ENCODE measurements around the gene NUMA1. TPM values are rescaled to one million over a fixed set of nuclear protein-coding genes. Genes with fewer than 3 reads are reported as not detected.

Gene NUMA1
- total RNA-seq, 3 donors from 2014 or later (not counting 1 experiment from before 2014, with no cell fraction given): 261 to 290 (median 262) TPM

DNA sequence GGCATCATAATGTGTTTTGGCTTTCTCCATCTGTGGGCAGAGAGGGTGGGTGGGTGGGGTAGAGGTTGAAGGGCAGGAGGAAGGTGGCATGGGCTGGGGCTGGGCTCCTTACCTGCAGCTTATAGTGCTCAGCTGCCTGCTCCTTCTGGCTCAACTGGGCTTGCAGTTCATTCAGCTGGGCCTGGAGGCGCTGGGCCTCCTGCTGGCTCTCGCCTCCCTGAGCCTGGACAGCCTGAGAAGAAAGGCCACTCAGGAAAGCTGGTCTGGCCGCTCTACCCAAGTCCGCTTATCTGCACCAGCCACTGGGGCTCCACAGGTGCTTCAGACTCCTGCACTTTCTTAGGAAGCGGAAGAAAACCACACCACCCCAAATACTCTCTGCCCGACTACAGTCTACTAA lies 71.2 kb downstream of the NUMA1 start:
- Mint-ChIP-seq H3K27me3 (ENCODE audit: low read depth in 2 of 2) (no peaks in the 10 kb centered on the region), H3K36me3 (peaks cover 14% of the 10 kb centered on the region), H3K9me3 (no peaks in the 10 kb centered on the region), H3K4me3 (no peak overlapping the region), H3K27ac (peak overlapping the region in 1 of 2 donors; percentile 54), H3K4me1 (peaks cover 0 to 20% of the 10 kb centered on the region in 2 donors)
- Histone ChIP-seq H3K36me3 (ENCODE audit: control insufficient read depth, insufficient read depth, low read length) (peaks cover 96% of the 10 kb centered on the region), H3K4me3 (ENCODE audit: low read length) (no peak overlapping the region), H3K9me3 (ENCODE audit: control insufficient read depth, insufficient read depth, low read length) (no peaks in the 10 kb centered on the region), H3K4me1 (ENCODE audit: control insufficient read depth, insufficient read depth, low read length) (no peaks in the 10 kb centered on the region), H3K27me3 (ENCODE audit: control insufficient read depth, insufficient read depth, low read length) (no peaks in the 10 kb centered on the region), H3K27ac (ENCODE audit: low read length) (no peak overlapping the region)
- ATAC-seq: no peak
- intact Hi-C loops (cut with micrococcal nuclease): no loop called here
- TF ChIP-seq, protein P1, sequence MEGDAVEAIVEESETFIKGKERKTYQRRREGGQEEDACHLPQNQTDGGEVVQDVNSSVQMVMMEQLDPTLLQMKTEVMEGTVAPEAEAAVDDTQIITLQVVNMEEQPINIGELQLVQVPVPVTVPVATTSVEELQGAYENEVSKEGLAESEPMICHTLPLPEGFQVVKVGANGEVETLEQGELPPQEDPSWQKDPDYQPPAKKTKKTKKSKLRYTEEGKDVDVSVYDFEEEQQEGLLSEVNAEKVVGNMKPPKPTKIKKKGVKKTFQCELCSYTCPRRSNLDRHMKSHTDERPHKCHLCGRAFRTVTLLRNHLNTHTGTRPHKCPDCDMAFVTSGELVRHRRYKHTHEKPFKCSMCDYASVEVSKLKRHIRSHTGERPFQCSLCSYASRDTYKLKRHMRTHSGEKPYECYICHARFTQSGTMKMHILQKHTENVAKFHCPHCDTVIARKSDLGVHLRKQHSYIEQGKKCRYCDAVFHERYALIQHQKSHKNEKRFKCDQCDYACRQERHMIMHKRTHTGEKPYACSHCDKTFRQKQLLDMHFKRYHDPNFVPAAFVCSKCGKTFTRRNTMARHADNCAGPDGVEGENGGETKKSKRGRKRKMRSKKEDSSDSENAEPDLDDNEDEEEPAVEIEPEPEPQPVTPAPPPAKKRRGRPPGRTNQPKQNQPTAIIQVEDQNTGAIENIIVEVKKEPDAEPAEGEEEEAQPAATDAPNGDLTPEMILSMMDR (IDR thresholded peaks at IDR 0.05): no peak
- DNase-seq: no peak
- WGBS (ENCODE audit: insufficient coverage): 97% methylated on average over 6 of the region's 6 CpGs

DNA sequence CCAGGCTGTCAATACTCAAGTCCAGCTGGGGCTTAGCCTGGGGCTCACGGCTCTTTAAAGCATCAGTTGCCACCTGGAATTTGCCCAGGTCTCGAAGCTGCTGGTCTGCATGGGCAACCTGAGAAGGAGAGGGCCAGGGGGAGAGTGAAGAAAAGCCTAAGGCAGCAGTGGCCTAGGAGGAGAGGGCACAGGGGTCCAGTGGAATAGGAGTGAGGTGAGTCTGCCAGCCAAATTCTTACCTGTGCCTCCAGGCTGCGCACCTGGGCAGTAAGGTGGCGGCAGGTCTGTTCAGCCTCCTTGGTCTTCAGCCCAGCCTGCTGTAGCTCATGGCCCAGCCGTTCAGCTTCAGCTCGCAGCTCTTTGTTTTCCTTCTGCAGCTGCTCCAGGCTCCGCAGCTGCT lies 71.6 kb downstream of the NUMA1 start:
- TF ChIP-seq, protein P1 (IDR thresholded peaks at IDR 0.05): no peak
- Histone ChIP-seq H3K27ac (ENCODE audit: low read length) (no peak overlapping the region), H3K9me3 (ENCODE audit: control insufficient read depth, insufficient read depth, low read length) (no peaks in the 10 kb centered on the region), H3K4me3 (ENCODE audit: low read length) (no peak overlapping the region), H3K4me1 (ENCODE audit: control insufficient read depth, insufficient read depth, low read length) (no peaks in the 10 kb centered on the region), H3K36me3 (ENCODE audit: control insufficient read depth, insufficient read depth, low read length) (peaks cover 96% of the 10 kb centered on the region), H3K27me3 (ENCODE audit: control insufficient read depth, insufficient read depth, low read length) (no peaks in the 10 kb centered on the region)
- DNase-seq (no peak), ATAC-seq (no peak)
- Mint-ChIP-seq H3K9me3 (no peaks in the 10 kb centered on the region), H3K4me3 (no peak overlapping the region), H3K36me3 (peaks cover 11% of the 10 kb centered on the region), H3K27ac (peak overlapping the region in 1 of 2 donors; percentile 65), H3K4me1 (peaks cover 0 to 19% of the 10 kb centered on the region in 2 donors), H3K27me3 (ENCODE audit: low read depth in 2 of 2) (no peaks in the 10 kb centered on the region)
- WGBS (ENCODE audit: insufficient coverage): over 99% methylated on average over 7 of the region's 7 CpGs
- intact Hi-C loops (cut with micrococcal nuclease): no loop called here

DNA sequence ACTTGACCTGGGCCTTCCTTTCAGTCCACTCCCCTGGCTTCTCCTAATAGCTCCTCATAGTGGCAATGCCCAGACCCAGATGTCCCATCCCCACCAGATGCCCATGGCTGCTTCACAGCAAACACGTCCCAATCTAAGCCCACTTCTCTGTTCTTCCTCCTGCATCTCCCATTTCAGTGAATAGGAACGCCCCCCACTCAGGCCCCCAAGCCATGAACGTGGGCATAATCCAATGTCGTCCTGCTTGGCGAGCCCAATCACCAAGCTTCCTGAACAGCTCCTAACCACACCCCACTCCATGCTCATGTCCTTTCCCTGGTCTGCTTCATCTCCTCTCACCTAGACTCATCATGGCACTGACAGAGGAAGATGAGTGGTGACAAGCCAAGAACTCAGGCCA lies 72.8 kb downstream of the NUMA1 start:
- peaks cover 6% of the 10 kb centered on the region for H3K36me3 Mint-ChIP-seq
- Histone ChIP-seq H3K27me3 (ENCODE audit: control insufficient read depth, insufficient read depth, low read length) (no peaks in the 10 kb centered on the region), H3K4me3 (ENCODE audit: low read length) (no peak overlapping the region), H3K27ac (ENCODE audit: low read length) (no peak overlapping the region), H3K36me3 (ENCODE audit: control insufficient read depth, insufficient read depth, low read length) (peaks cover 96% of the 10 kb centered on the region), H3K9me3 (ENCODE audit: control insufficient read depth, insufficient read depth, low read length) (no peaks in the 10 kb centered on the region), H3K4me1 (ENCODE audit: control insufficient read depth, insufficient read depth, low read length) (no peaks in the 10 kb centered on the region)
- WGBS (ENCODE audit: insufficient coverage): 96% methylated on average over 5 of the region's 5 CpGs
- ATAC-seq (no peak), DNase-seq (no peak)
- no peaks in the 10 kb centered on the region for H3K27me3 Mint-ChIP-seq (ENCODE audit: low read depth in 2 of 2)
- peak overlapping the region; percentile 49 to 65 for H3K27ac Mint-ChIP-seq
- H3K4me1 Mint-ChIP-seq: peaks cover 0 to 10% of the 10 kb centered on the region in 2 donors
- intact Hi-C loops (cut with micrococcal nuclease): no loop called here
- H3K9me3 Mint-ChIP-seq: no peaks in the 10 kb centered on the region
- H3K4me3 Mint-ChIP-seq: no peak overlapping the region
- TF ChIP-seq, protein P1 (IDR thresholded peaks at IDR 0.05): no peak

DNA sequence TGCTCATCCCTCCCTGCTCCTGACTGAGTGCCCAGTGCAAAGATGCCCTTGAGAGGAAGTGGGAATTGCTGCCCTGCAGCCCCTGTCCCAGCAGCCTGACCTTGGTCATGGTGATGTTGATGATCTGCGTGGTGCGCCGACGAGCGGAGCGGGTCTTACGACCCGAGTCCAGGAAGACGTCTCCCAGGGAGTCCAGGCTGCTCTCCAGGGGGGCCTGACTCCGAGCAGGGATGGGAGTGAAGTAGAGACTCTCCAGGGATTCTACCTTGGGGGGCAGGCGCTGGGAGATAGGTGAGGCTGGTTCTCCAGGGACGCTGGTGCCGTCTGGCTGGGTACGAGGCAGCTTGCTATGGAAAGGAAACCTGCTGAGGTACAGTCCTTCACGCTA lies 73.3 kb downstream of the NUMA1 start:
- H3K27ac ChIP-seq (ENCODE audit: low read length): no peak overlapping the region
- no peaks in the 10 kb centered on the region for H3K9me3 ChIP-seq (ENCODE audit: control insufficient read depth, insufficient read depth, low read length)
- no peaks in the 10 kb centered on the region for H3K4me1 ChIP-seq (ENCODE audit: control insufficient read depth, insufficient read depth, low read length)
- no peak overlapping the region for H3K4me3 Mint-ChIP-seq
- H3K36me3 ChIP-seq (ENCODE audit: control insufficient read depth, insufficient read depth, low read length): peaks cover 95% of the 10 kb centered on the region
- peak overlapping the region; percentile 16 to 65 for H3K27ac Mint-ChIP-seq
- H3K4me3 ChIP-seq (ENCODE audit: low read length): no peak overlapping the region
- peaks cover 6% of the 10 kb centered on the region for H3K36me3 Mint-ChIP-seq
- intact Hi-C loops (cut with micrococcal nuclease): no loop called here
- TF ChIP-seq, protein P1 (IDR thresholded peaks at IDR 0.05): no peak
- no peaks in the 10 kb centered on the region for H3K9me3 Mint-ChIP-seq
- ATAC-seq (no peak), DNase-seq (no peak)
- no peaks in the 10 kb centered on the region for H3K27me3 ChIP-seq (ENCODE audit: control insufficient read depth, insufficient read depth, low read length)
- 99% methylated on average over 15 of the region's 15 CpGs for WGBS (ENCODE audit: insufficient coverage)
- H3K27me3 Mint-ChIP-seq (ENCODE audit: low read depth in 2 of 2): no peaks in the 10 kb centered on the region
- peaks cover 0 to 10% of the 10 kb centered on the region in 2 donors for H3K4me1 Mint-ChIP-seq
